HG02981 (cell line): ENCODE measurements around the gene TACR1.
A peak's percentile ranks its signal among the peaks of the same experiment; 100 is the strongest.
"Not testable (repeated sequence)": the region's sequence is repeated elsewhere in the genome, so short reads cannot be mapped to it uniquely, and the experiment has no call there.

Experiments
- ATAC-seq: cut with Tn5 transposase; IDR thresholded peaks from one replicate; pipeline ENCODE4 v1.9.1; 2021; ENCODE audit warnings: mild to moderate bottlenecking, moderate library complexity; ENCODE audit not compliant: unreplicated experiment

Gene TACR1

GRCh38 chr2:75094405-75094804 is 104.9 kb downstream of the TACR1 start:
- ATAC-seq: no peak

GRCh38 chr2:75090770-75091515 is 108.4 kb downstream of the TACR1 start:
- ATAC-seq: no peak

- no peak for ATAC-seq
These were observed 109.8 kb downstream of the TACR1 start for GRCh38 chr2:75089471-75089870.

- ATAC-seq: no peak
These were observed 110.5 kb downstream of the TACR1 start for GRCh38 chr2:75088791-75089190.

GRCh38 chr2:75087736-75088135 is 111.6 kb downstream of the TACR1 start:
- ATAC-seq: no peak

GRCh38 chr2:75079575-75079974 is 119.7 kb downstream of the TACR1 start:
- ATAC-seq: no peak

- no peak for ATAC-seq
These were observed 121.4 kb downstream of the TACR1 start for GRCh38 chr2:75077909-75078308.

- ATAC-seq: no peak
These were observed 123.2 kb downstream of the TACR1 start for GRCh38 chr2:75076088-75076487.

GRCh38 chr2:75074708-75075107 is 124.6 kb downstream of the TACR1 start:
- ATAC-seq: no peak

GRCh38 chr2:75074228-75074627 is 125.1 kb downstream of the TACR1 start:
- ATAC-seq: no peak

- no peak for ATAC-seq
These were observed 127.6 kb downstream of the TACR1 start for GRCh38 chr2:75071766-75072165.

- ATAC-seq: no peak
These were observed 130.8 kb downstream of the TACR1 start for GRCh38 chr2:75068546-75068945.

- ATAC-seq: no peak
These were observed 131.8 kb downstream of the TACR1 start for GRCh38 chr2:75067506-75067905.

- ATAC-seq: no peak
These were observed 133.0 kb downstream of the TACR1 start for GRCh38 chr2:75066121-75066902.

- no peak for ATAC-seq
These were observed 133.8 kb downstream of the TACR1 start for GRCh38 chr2:75065402-75066008.

GRCh38 chr2:75064691-75065396 is 134.5 kb downstream of the TACR1 start:
- ATAC-seq: peak; percentile 76

- ATAC-seq: no peak
These were observed 135.4 kb downstream of the TACR1 start for GRCh38 chr2:75063906-75064305.

GRCh38 chr2:75058427-75058826 is 140.9 kb downstream of the TACR1 start:
- ATAC-seq: no peak

- ATAC-seq: not testable (repeated sequence)
These were observed 142.2 kb downstream of the TACR1 start for GRCh38 chr2:75057150-75057549.

- ATAC-seq: peak; percentile 55
These were observed 143.3 kb downstream of the TACR1 start for GRCh38 chr2:75055820-75056675.
